K562 (cell line): ENCODE measurements around the gene E2F3. TPM values are rescaled to one million over a fixed set of nuclear protein-coding genes. Genes with fewer than 3 reads are reported as not detected.

Experiments used
- ATAC-seq: fragments of 200-7000 bp; cut with Tn5 transposase; 3 replicates; pipeline ENCODE4 v1.9.1; 2020; ENCODE audit warnings: moderate library complexity
- BruUV-seq: library from RNA; stranded (reverse); fragments of 400-500 nt; replicated peaks from 2 replicates; lab custom pipeline; 2021; lab: Mats Ljungman, UMichigan
- CTCF ChIA-PET: fragments of 300-600 bp; formaldehyde crosslinking; extraction: SDS; loops from one replicate; lab custom pipeline; 2021; ENCODE audit warnings: low intra/inter-chr PET ratio; lab: Yijun Ruan, JAX
- POLR2A ChIA-PET: fragments of 300-600, 350-650 bp; sonication (Branson Sonifier 250); formaldehyde crosslinking; extraction: SDS; loops from one replicate; lab custom pipeline; 2021; ENCODE audit warnings: antibody characterized with exemption, inconsistent platforms; lab: Yijun Ruan, JAX
- DNase-seq, 4 experiments: peaks; one replicate each; pipeline versions ENCODE4 v3.0.0 to v3.0.0-alpha.2; 2011 to 2018; ENCODE audit warnings: low spot score in 3 of 4, mixed read lengths in 3 of 4; ENCODE audit errors: extremely low read depth in 1 of 4
- FAIRE-seq: peaks from 2 replicates; lab custom pipeline; 2011; peaks lifted over from hg19 to GRCh38; lab: Jason Lieb, UNC
- H2AFZ ChIP-seq: 2 replicates; pipeline ENCODE4 v1.6.0; 2011; ENCODE audit warnings: low read depth, low read length, control low read depth, inconsistent platforms
- H3K27ac ChIP-seq: fragments of 200-600 bp; 3 replicates; pipeline ENCODE4 v1.8.0; 2011; ENCODE audit warnings: low read depth, mild to moderate bottlenecking, control low read depth, inconsistent platforms, low read length, moderate library complexity, mixed read lengths; ENCODE audit errors: extremely low read depth
- H3K27me3 ChIP-seq, 2 experiments: fragments of 300-600 bp in 1 of 2; 2 replicates in 1 of 2; 3 replicates in 1 of 2; pipeline versions ENCODE4 v1.6.0 to v1.8.0; 2011; ENCODE audit warnings: inconsistent platforms in 2 of 2, low read length in 2 of 2, mild to moderate bottlenecking in 1 of 2, mixed read lengths in 1 of 2, moderate library complexity in 1 of 2; ENCODE audit not compliant: control insufficient read depth in 2 of 2, insufficient read depth in 2 of 2
- H3K36me3 ChIP-seq: fragments of 300-600 bp; 3 replicates; pipeline ENCODE4 v1.8.0; 2011; ENCODE audit warnings: mild to moderate bottlenecking, low read length, inconsistent platforms; ENCODE audit not compliant: control insufficient read depth, insufficient read depth
- H3K4me1 ChIP-seq, 2 experiments: fragments of 200-600 bp in 1 of 2; replicated peaks in 1 of 2; 2 replicates in 1 of 2; 3 replicates in 1 of 2; pipeline versions ENCODE4 v1.5.1 to v1.8.0; 2011; ENCODE audit warnings: inconsistent platforms in 2 of 2, low read length in 2 of 2, mild to moderate bottlenecking in 1 of 2, mixed read lengths in 1 of 2, moderate library complexity in 1 of 2; ENCODE audit not compliant: control insufficient read depth in 2 of 2, insufficient read depth in 2 of 2
- H3K4me2 ChIP-seq: 2 replicates; pipeline ENCODE4 v1.6.1; 2011; ENCODE audit warnings: low read length, control low read depth, inconsistent platforms, mixed read lengths; ENCODE audit not compliant: insufficient read depth
- H3K4me3 ChIP-seq: fragments of 200-600 bp; sonication (generic), shearing (Covaris generic); 2 replicates; pipeline ENCODE4 v1.5.1; 2016; ENCODE audit warnings: control low read depth, inconsistent platforms
- H3K79me2 ChIP-seq: fragments of 200-600 bp; 3 replicates; pipeline ENCODE4 v1.8.0; 2011; ENCODE audit warnings: low read length, inconsistent platforms; ENCODE audit not compliant: control insufficient read depth, insufficient read depth
- H3K9ac ChIP-seq, 2 experiments: 2 replicates each; pipeline versions ENCODE4 v1.6.0 to v1.6.1; 2011; ENCODE audit warnings: low read depth in 2 of 2, low read length in 2 of 2, control low read depth in 1 of 2, inconsistent platforms in 1 of 2, mild to moderate bottlenecking in 1 of 2, mixed read lengths in 1 of 2; ENCODE audit not compliant: insufficient read depth in 1 of 2
- H3K9me1 ChIP-seq: one replicate; pipeline ENCODE4 v1.6.0; 2011; ENCODE audit warnings: inconsistent platforms, mild to moderate bottlenecking, low read length, moderate library complexity; ENCODE audit not compliant: control insufficient read depth, insufficient read depth
- H3K9me3 ChIP-seq: replicated peaks from 2 replicates; pipeline ENCODE4 v1.5.1; 2011; ENCODE audit warnings: low read depth, low read length, inconsistent platforms; ENCODE audit not compliant: control insufficient read depth, insufficient read depth
- H4K20me1 ChIP-seq: replicated peaks from 2 replicates; pipeline ENCODE4 v1.6.1; 2011; ENCODE audit warnings: low read length, inconsistent platforms, mixed read lengths; ENCODE audit not compliant: control insufficient read depth, insufficient read depth
- ARID3A ChIP-seq: IDR thresholded peaks from 2 replicates; pipeline ENCODE4 v1.6.1; 2012; ENCODE audit warnings: low read depth, low read length, improper control_type of control experiment, borderline replicate concordance
- ATF2 ChIP-seq: sonication (generic); formaldehyde crosslinking; IDR thresholded peaks from 2 replicates; pipeline ENCODE4 v1.8.1; 2022; ENCODE audit warnings: missing genetic modification reagents
- CREB3L1 ChIP-seq: fragments of 450-650 bp; IDR thresholded peaks from 2 replicates; pipeline ENCODE4 v1.6.1; 2014; ENCODE audit warnings: low read depth, mild to moderate bottlenecking, moderate library complexity, borderline replicate concordance
- DEAF1 ChIP-seq: fragments of 450-650 bp; formaldehyde crosslinking; IDR thresholded peaks from 2 replicates; pipeline ENCODE4 v1.4.0; 2020; ENCODE audit warnings: mild to moderate bottlenecking, moderate library complexity
- ELK1 ChIP-seq: sonication (generic); formaldehyde crosslinking; IDR thresholded peaks from 2 replicates; pipeline ENCODE4 v1.8.1; 2022; ENCODE audit warnings: missing genetic modification reagents
- KLF6 ChIP-seq: fragments of 250-450 bp; sonication (Bioruptor Pico); IDR thresholded peaks from 2 replicates; pipeline ENCODE4 v1.4.0; 2020; ENCODE audit warnings: mild to moderate bottlenecking, moderate library complexity, borderline replicate concordance
- MCM2 ChIP-seq: fragments of 450-650 bp; IDR thresholded peaks from 2 replicates; pipeline ENCODE4 v1.6.1; 2017; ENCODE audit warnings: low read depth, mild to moderate bottlenecking
- NFXL1 ChIP-seq: fragments of 450-650 bp; formaldehyde crosslinking; IDR thresholded peaks from 2 replicates; pipeline ENCODE4 v1.4.0; 2021; ENCODE audit warnings: mild to moderate bottlenecking
- NUFIP1 ChIP-seq: fragments of 450-650 bp; IDR thresholded peaks from 2 replicates; pipeline ENCODE4 v1.6.1; 2018; ENCODE audit not compliant: partially characterized antibody
- RBM39 ChIP-seq: fragments of 200-400 bp; formaldehyde crosslinking; optimal IDR thresholded peaks from 2 replicates; pipeline ENCODE3; 2018; ENCODE audit warnings: low read depth, low read length
- TAF7 ChIP-seq: fragments of 450-650 bp; IDR thresholded peaks from 2 replicates; pipeline ENCODE4 v1.6.1; 2016; ENCODE audit warnings: missing genetic modification characterization, missing compliant biosample characterization
- ZKSCAN1 ChIP-seq: fragments of 150-350 bp; IDR thresholded peaks from 2 replicates; pipeline ENCODE4 v1.6.1; 2016; ENCODE audit warnings: low read depth, low read length
- ZNF165 ChIP-seq: fragments of 250-450 bp; sonication (Bioruptor Pico); IDR thresholded peaks from 2 replicates; pipeline ENCODE4 v1.4.0; 2020; ENCODE audit warnings: borderline replicate concordance
- ZNF77 ChIP-seq: fragments of 250-450 bp; sonication (Bioruptor Pico); IDR thresholded peaks from 2 replicates; pipeline ENCODE4 v1.5.0; 2020
- WGBS: fragments of 100-300 bp; shearing (Covaris generic); methylation state at CpG from one replicate; pipeline ENCODE4 v1.1.6; 2016; ENCODE audit warnings: low coverage, mixed read lengths; ENCODE audit not compliant: insufficient coverage; ENCODE audit errors: missing lambda C conversion rate; 5-methylcytosine and 5-hydroxymethylcytosine counted together
- in situ Hi-C: fragments of 300-500 bp; cut with MboI; formaldehyde crosslinking; loops from 4 replicates; pipeline ENCODE4 v1.15.0; 2018; ENCODE audit warnings: inconsistent platforms, mixed read lengths
- intact Hi-C: fragments of 100-400 bp; cut with micrococcal nuclease; formaldehyde crosslinking; loops from 2 replicates; pipeline ENCODE4 v1.14.2; 2022
- polyA plus RNA-seq, 8 experiments: library from polyadenylated mRNA; depleted of rRNA in 4 of 8; stranded (reverse) in 5 of 8; unstranded in 3 of 8; fragments of >200 nt; fragmentation: Nextera tagmentation in 2 of 8; fragmentation: Illumina TruSeq in 1 of 8; extraction: Ambion mirVana in 2 of 8; extraction: Trizol in 1 of 8; gene quantifications; 2 replicates each; pipeline versions ENCODE4 v1.2.1 to v1.2.3, GENCODE V29; 2011 to 2014; ENCODE audit warnings: inconsistent platforms in 1 of 8, missing spikeins in 1 of 8
- total RNA-seq, 7 experiments: library from RNA; depleted of rRNA in 6 of 7; stranded (reverse); fragments of >200 nt in 6 of 7; fragmentation: Illumina TruSeq in 2 of 7; extraction: Trizol in 2 of 7; gene quantifications; 2 replicates each; pipeline versions ENCODE4 v1.2.1 to v1.2.3, GENCODE V29; 2011 to 2021; ENCODE audit warnings: low replicate concordance in 1 of 7

Gene E2F3
- total and polyA plus RNA-seq, 9 of the 15 experiments (the other 6 are each of a cell fraction or from before 2014, with no cell fraction given) = 11.1 to 44.7 (median 27.2) TPM

DNA sequence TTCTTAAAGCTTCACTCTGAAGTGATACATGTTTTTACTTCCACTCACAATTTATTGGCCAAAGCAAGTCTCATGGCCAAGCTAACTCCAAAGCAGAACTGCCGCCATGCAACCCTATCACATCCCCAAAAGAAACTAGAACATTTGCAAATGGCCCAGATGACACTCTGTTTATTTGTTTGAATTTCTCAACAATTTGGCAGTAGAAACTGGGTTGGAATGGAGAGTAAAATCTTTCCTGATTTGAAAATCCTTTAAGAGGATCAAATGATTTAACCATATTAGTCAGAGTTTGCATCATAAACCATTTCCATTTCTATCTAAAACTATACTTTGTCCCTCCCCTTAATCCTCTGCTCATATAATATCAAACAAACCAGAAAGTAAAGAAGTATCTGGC, 39.1 kb upstream of the E2F3 start (continued):
- TF ChIP-seq MCM2 = no peak
- TF ChIP-seq ATF2 (CRISPR knock-in tag) = no peak
- TF ChIP-seq ZKSCAN1 = no peak

- no peak; the same call in 2 of the 3 replicates for ATAC-seq
- Histone ChIP-seq H3K79me2 (no peaks in the 10 kb centered on the region), H3K4me1 (peaks cover 6 to 19% of the 10 kb centered on the region in 2 experiments; a peak in 4 of 5 replicates), H3K4me2 (no peak overlapping the region), H3K36me3 (no peaks in the 10 kb centered on the region), H3K9ac (no peak overlapping the region), H3K4me3 (no peak overlapping the region), H3K9me1 (no peaks in the 10 kb centered on the region), H3K27ac (no peak overlapping the region), H4K20me1 (no peaks in the 10 kb centered on the region), H3K9me3 (no peaks in the 10 kb centered on the region), H2AFZ (no peak overlapping the region), H3K27me3 (no peaks in the 10 kb centered on the region)
- no TSS peak for BruUV-seq
- POLR2A ChIA-PET = interaction anchor here (2.0 kb wide), 1 partner anchor 16 kb away, joined by 7 read pairs; no protein-coding TSS in a partner anchor
- 58% methylated on average over 2 of the region's 2 CpGs for WGBS
- in situ Hi-C loops (no loop called here), intact Hi-C loops (no loop called here)
- no peak for DNase-seq
- FAIRE-seq = no peak
- CTCF ChIA-PET = no interaction called here
- TF ChIP-seq CREB3L1 = no peak
- no peak for TF ChIP-seq DEAF1 (CRISPR knock-in tag)
- TF ChIP-seq RBM39 = no peak
- no peak for TF ChIP-seq ELK1 (CRISPR knock-in tag)
- no peak for TF ChIP-seq ARID3A
- no peak for TF ChIP-seq KLF6 (CRISPR knock-in tag)
- no peak for TF ChIP-seq ZNF77 (CRISPR knock-in tag)
- TF ChIP-seq TAF7 (tag) = no peak
- TF ChIP-seq ZNF165 (CRISPR knock-in tag) = no peak
- TF ChIP-seq NUFIP1 = no peak
- no peak for TF ChIP-seq NFXL1 (CRISPR knock-in tag)
Observed at GRCh38 chr6:20364327-20364726, 37.4 kb upstream of the E2F3 start.
